ENCODE data around the gene SLC9B2. TPM values are rescaled to one million over a fixed set of nuclear protein-coding genes. Genes with fewer than 3 reads are reported as not detected.

SLC9B2 gene
- total and polyA plus RNA-seq, 2 experiments from 2014 or later: 4.4 to 13.0 TPM

DNA sequence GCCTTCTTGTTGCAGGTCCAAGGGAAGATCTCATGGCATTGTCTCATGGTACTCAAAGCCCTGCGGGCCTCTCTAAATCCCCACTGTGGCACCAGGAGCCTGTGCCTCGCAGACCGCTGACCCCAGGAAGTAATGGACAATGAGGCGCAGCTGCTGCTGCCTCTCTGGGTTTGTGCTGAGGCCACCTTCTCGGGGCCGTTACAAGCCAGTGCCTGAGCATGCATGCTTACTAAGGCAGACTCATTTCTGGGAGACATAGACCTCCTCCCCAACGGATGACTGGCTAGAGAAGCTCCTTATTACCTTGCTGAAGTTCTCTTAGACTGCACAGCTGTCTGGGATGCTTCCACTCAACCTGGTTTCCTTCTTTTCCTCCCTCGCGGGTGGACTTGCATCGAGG, 21.8 kb upstream of the SLC9B2 start:
- Histone ChIP-seq H3K27ac (ENCODE audit: low read depth) (no peak overlapping the region), H3K4me3 (peak overlapping the region; percentile 47; the same call in 1 of the 2 replicates), H3K9me2 (ENCODE audit: insufficient read depth) (no peaks in the 10 kb centered on the region), H3K79me2 (replicated peaks; ENCODE audit: insufficient read depth) (no peaks in the 10 kb centered on the region), H3F3A (replicated peaks; ENCODE audit: low read depth) (no peaks in the 10 kb centered on the region), H3K4me1 (ENCODE audit: insufficient read depth) (no peaks in the 10 kb centered on the region), H3K36me3 (ENCODE audit: insufficient read depth) (no peaks in the 10 kb centered on the region), H4K20me1 (replicated peaks; ENCODE audit: insufficient read depth) (no peaks in the 10 kb centered on the region), H3K4me2 (peak overlapping the region; percentile 64; the same call in 1 of the 2 replicates), H2AFZ (no peak overlapping the region), H3K27me3 (ENCODE audit: insufficient read depth) (no peaks in the 10 kb centered on the region)
- DNase-seq (ENCODE audit: low spot score): no peak
- H3K27me3 Mint-ChIP-seq (ENCODE audit: insufficient read depth, low read depth, poor library complexity): no peaks in the 10 kb centered on the region
- H3K36me3 Mint-ChIP-seq (ENCODE audit: low read depth): no peaks in the 10 kb centered on the region
- no peak overlapping the region for H3K27ac Mint-ChIP-seq
- peaks cover 13% of the 10 kb centered on the region for H3K4me1 Mint-ChIP-seq
- TF ChIP-seq, protein P1, sequence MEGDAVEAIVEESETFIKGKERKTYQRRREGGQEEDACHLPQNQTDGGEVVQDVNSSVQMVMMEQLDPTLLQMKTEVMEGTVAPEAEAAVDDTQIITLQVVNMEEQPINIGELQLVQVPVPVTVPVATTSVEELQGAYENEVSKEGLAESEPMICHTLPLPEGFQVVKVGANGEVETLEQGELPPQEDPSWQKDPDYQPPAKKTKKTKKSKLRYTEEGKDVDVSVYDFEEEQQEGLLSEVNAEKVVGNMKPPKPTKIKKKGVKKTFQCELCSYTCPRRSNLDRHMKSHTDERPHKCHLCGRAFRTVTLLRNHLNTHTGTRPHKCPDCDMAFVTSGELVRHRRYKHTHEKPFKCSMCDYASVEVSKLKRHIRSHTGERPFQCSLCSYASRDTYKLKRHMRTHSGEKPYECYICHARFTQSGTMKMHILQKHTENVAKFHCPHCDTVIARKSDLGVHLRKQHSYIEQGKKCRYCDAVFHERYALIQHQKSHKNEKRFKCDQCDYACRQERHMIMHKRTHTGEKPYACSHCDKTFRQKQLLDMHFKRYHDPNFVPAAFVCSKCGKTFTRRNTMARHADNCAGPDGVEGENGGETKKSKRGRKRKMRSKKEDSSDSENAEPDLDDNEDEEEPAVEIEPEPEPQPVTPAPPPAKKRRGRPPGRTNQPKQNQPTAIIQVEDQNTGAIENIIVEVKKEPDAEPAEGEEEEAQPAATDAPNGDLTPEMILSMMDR (conservative IDR thresholded peaks at IDR 0.05; ENCODE audit: low read depth in 2 of 2): no peak
- TF ChIP-seq JUNB (IDR thresholded peaks at IDR 0.05; ENCODE audit: unreplicated experiment): no peak
- TF ChIP-seq POLR2AphosphoS5 (IDR thresholded peaks at IDR 0.05; ENCODE audit: low read depth): no peak
- no peak for TF ChIP-seq EZH2 (IDR thresholded peaks at IDR 0.05; ENCODE audit: low read depth, unreplicated experiment)
- TF ChIP-seq STAT1 (IDR thresholded peaks at IDR 0.05; ENCODE audit: unreplicated experiment): no peak
- no peak for ATAC-seq
- H3K4me3 Mint-ChIP-seq: peak overlapping the region; percentile 82
- H3K9me3 Mint-ChIP-seq: no peaks in the 10 kb centered on the region

DNA sequence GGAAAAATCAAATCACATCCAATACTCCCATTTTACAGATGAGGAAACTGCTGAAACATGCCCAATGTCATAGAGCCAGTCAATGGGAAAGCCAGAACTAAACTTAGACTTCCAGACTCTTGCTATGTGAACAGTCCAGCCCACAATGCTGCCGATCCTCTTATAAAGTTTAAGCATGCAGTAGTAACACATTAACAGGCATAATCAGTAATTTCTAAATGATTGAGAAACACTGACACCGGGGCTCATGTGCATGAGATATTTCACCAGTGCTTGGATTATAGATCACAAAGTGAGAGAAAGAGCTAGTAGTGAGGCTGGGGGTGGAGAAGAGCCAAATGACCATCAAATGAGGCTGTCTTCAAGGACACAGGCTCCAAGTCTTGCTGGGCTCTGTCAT, 20.6 kb upstream of the SLC9B2 start:
- Histone ChIP-seq H2AFZ (no peak overlapping the region), H3K27ac (ENCODE audit: low read depth) (no peak overlapping the region), H3K4me1 (ENCODE audit: insufficient read depth) (no peaks in the 10 kb centered on the region), H3K79me2 (replicated peaks; ENCODE audit: insufficient read depth) (no peaks in the 10 kb centered on the region), H3K36me3 (ENCODE audit: insufficient read depth) (no peaks in the 10 kb centered on the region), H3F3A (replicated peaks; ENCODE audit: low read depth) (no peaks in the 10 kb centered on the region), H4K20me1 (replicated peaks; ENCODE audit: insufficient read depth) (no peaks in the 10 kb centered on the region), H3K4me3 (no peak overlapping the region), H3K9me2 (ENCODE audit: insufficient read depth) (no peaks in the 10 kb centered on the region), H3K27me3 (ENCODE audit: insufficient read depth) (no peaks in the 10 kb centered on the region), H3K4me2 (no peak overlapping the region)
- Mint-ChIP-seq H3K9me3 (no peaks in the 10 kb centered on the region), H3K4me3 (no peak overlapping the region), H3K36me3 (ENCODE audit: low read depth) (no peaks in the 10 kb centered on the region), H3K27me3 (ENCODE audit: insufficient read depth, low read depth, poor library complexity) (no peaks in the 10 kb centered on the region), H3K27ac (no peak overlapping the region), H3K4me1 (peaks cover 13% of the 10 kb centered on the region)
- ATAC-seq: no peak
- no peak for DNase-seq (ENCODE audit: low spot score)
- TF ChIP-seq, protein P2, sequence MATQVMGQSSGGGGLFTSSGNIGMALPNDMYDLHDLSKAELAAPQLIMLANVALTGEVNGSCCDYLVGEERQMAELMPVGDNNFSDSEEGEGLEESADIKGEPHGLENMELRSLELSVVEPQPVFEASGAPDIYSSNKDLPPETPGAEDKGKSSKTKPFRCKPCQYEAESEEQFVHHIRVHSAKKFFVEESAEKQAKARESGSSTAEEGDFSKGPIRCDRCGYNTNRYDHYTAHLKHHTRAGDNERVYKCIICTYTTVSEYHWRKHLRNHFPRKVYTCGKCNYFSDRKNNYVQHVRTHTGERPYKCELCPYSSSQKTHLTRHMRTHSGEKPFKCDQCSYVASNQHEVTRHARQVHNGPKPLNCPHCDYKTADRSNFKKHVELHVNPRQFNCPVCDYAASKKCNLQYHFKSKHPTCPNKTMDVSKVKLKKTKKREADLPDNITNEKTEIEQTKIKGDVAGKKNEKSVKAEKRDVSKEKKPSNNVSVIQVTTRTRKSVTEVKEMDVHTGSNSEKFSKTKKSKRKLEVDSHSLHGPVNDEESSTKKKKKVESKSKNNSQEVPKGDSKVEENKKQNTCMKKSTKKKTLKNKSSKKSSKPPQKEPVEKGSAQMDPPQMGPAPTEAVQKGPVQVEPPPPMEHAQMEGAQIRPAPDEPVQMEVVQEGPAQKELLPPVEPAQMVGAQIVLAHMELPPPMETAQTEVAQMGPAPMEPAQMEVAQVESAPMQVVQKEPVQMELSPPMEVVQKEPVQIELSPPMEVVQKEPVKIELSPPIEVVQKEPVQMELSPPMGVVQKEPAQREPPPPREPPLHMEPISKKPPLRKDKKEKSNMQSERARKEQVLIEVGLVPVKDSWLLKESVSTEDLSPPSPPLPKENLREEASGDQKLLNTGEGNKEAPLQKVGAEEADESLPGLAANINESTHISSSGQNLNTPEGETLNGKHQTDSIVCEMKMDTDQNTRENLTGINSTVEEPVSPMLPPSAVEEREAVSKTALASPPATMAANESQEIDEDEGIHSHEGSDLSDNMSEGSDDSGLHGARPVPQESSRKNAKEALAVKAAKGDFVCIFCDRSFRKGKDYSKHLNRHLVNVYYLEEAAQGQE (IDR thresholded peaks at IDR 0.05; ENCODE audit: unreplicated experiment): no peak
- TF ChIP-seq NANOG (IDR thresholded peaks at IDR 0.05; ENCODE audit: borderline replicate concordance): no peak
- no peak for TF ChIP-seq JUNB (IDR thresholded peaks at IDR 0.05; ENCODE audit: unreplicated experiment)
- TF ChIP-seq, protein P1 (conservative IDR thresholded peaks at IDR 0.05; ENCODE audit: low read depth in 2 of 2): no peak
- no peak for TF ChIP-seq EZH2phosphoT487 (IDR thresholded peaks at IDR 0.05; ENCODE audit: unreplicated experiment)
- no peak for TF ChIP-seq POLR2AphosphoS5 (IDR thresholded peaks at IDR 0.05; ENCODE audit: low read depth)
- TF ChIP-seq, protein P3, sequence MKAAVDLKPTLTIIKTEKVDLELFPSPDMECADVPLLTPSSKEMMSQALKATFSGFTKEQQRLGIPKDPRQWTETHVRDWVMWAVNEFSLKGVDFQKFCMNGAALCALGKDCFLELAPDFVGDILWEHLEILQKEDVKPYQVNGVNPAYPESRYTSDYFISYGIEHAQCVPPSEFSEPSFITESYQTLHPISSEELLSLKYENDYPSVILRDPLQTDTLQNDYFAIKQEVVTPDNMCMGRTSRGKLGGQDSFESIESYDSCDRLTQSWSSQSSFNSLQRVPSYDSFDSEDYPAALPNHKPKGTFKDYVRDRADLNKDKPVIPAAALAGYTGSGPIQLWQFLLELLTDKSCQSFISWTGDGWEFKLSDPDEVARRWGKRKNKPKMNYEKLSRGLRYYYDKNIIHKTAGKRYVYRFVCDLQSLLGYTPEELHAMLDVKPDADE (IDR thresholded peaks at IDR 0.05): no peak
- no peak for TF ChIP-seq CREB1 (CRISPR knock-in tag; IDR thresholded peaks at IDR 0.05; ENCODE audit: low read depth)
